HepG2 (cell line): ENCODE measurements around the gene SORBS2. TPM values are rescaled to one million over a fixed set of nuclear protein-coding genes. Genes with fewer than 3 reads are reported as not detected.

Source experiments
- ATAC-seq: fragments of 200-7000 bp; cut with Tn5 transposase; 3 replicates; pipeline ENCODE4 v1.9.1; 2020; ENCODE audit warnings: mild to moderate bottlenecking, moderate library complexity
- BruUV-seq: library from RNA; stranded (reverse); fragments of 400-500 nt; replicated peaks from 2 replicates; lab custom pipeline; 2021; lab: Mats Ljungman, UMichigan
- CTCF ChIA-PET: fragments of 300-600 bp; formaldehyde crosslinking; extraction: SDS; loops from one replicate; lab custom pipeline; 2021; ENCODE audit warnings: low total read pairs, inconsistent platforms, low intra/inter-chr PET ratio; lab: Yijun Ruan, JAX
- POLR2A ChIA-PET: fragments of 350-600 bp; sonication (Branson Sonifier 250); formaldehyde crosslinking; loops from one replicate; lab custom pipeline; 2020; ENCODE audit warnings: antibody characterized with exemption, inconsistent platforms; lab: Yijun Ruan, JAX
- DNase-seq: peaks from one replicate; pipeline ENCODE4 v3.0.0-alpha.2; 2015; ENCODE audit warnings: low spot score
- FAIRE-seq: peaks from 3 replicates; lab custom pipeline; 2011; peaks lifted over from hg19 to GRCh38; lab: Jason Lieb, UNC
- H2AFZ ChIP-seq: one replicate; pipeline ENCODE4 v1.6.1; 2011; ENCODE audit warnings: low read length, inconsistent platforms
- H3K27ac ChIP-seq: fragments of 300-600 bp; 3 replicates; pipeline ENCODE4 v1.8.0; 2011; ENCODE audit warnings: mixed run types, mild to moderate bottlenecking, mixed read lengths, low read length, inconsistent platforms; ENCODE audit not compliant: insufficient read depth; ENCODE audit errors: extremely low read length
- H3K27me3 ChIP-seq, 2 experiments: fragments of 200-600 bp in 1 of 2; 2 replicates in 1 of 2; 3 replicates in 1 of 2; pipeline versions ENCODE4 v1.6.0 to v1.8.0; 2011; ENCODE audit warnings: low read length in 2 of 2, mild to moderate bottlenecking in 2 of 2, moderate library complexity in 2 of 2, inconsistent platforms in 1 of 2; ENCODE audit not compliant: insufficient read depth in 2 of 2, control insufficient read depth in 1 of 2
- H3K36me3 ChIP-seq, 2 experiments: fragments of 200-600 bp in 1 of 2; replicated peaks in 1 of 2; 2 replicates in 1 of 2; 3 replicates in 1 of 2; pipeline versions ENCODE4 v1.5.1 to v1.8.0; 2011; ENCODE audit warnings: low read length in 2 of 2, inconsistent platforms in 1 of 2; ENCODE audit not compliant: insufficient read depth in 2 of 2, control insufficient read depth in 1 of 2
- H3K4me1 ChIP-seq: 2 replicates; pipeline ENCODE4 v1.5.1; 2012; ENCODE audit warnings: low read length, inconsistent platforms; ENCODE audit not compliant: insufficient read depth
- H3K4me2 ChIP-seq: 2 replicates; pipeline ENCODE4 v1.6.0; 2011; ENCODE audit warnings: low read depth, low read length, inconsistent platforms
- H3K4me3 ChIP-seq, 3 experiments: fragments of 200-600 bp in 1 of 3; sonication (generic), shearing (Covaris generic) in 1 of 3; replicated peaks in 1 of 3; 2 replicates each; pipeline ENCODE4 v1.5.1; 2011 to 2016; ENCODE audit warnings: low read length in 3 of 3, inconsistent platforms in 2 of 3, low read depth in 2 of 3, mild to moderate bottlenecking in 2 of 3, control low read depth in 1 of 3, mixed read lengths in 1 of 3; ENCODE audit not compliant: insufficient read depth in 1 of 3
- H3K79me2 ChIP-seq: one replicate; pipeline ENCODE4 v1.6.1; 2011; ENCODE audit warnings: low read length, inconsistent platforms; ENCODE audit not compliant: insufficient read depth
- H3K9ac ChIP-seq: 2 replicates; pipeline ENCODE4 v1.6.0; 2011; ENCODE audit warnings: mild to moderate bottlenecking, low read depth, low read length, inconsistent platforms; ENCODE audit not compliant: insufficient read depth
- H3K9me3 ChIP-seq: 2 replicates; pipeline ENCODE4 v1.5.1; 2012; ENCODE audit warnings: mild to moderate bottlenecking, low read length
- H4K20me1 ChIP-seq: 2 replicates; pipeline ENCODE4 v1.6.0; 2011; ENCODE audit warnings: inconsistent platforms, mild to moderate bottlenecking, low read length, moderate library complexity; ENCODE audit not compliant: insufficient read depth
- FOSL2 ChIP-seq: sonication (generic); formaldehyde crosslinking; IDR thresholded peaks from 2 replicates; pipeline ENCODE4 v1.4.0; 2020; ENCODE audit warnings: missing genetic modification reagents
- HNRNPH1 ChIP-seq: fragments of 200-400 bp; formaldehyde crosslinking; optimal IDR thresholded peaks from 2 replicates; pipeline ENCODE3; 2017; ENCODE audit warnings: mild to moderate bottlenecking, low read depth, low read length
- IRF2 ChIP-seq: IDR thresholded peaks from 2 replicates; pipeline ENCODE4 v1.6.1; 2018; ENCODE audit warnings: missing genetic modification reagents, missing compliant biosample characterization
- NFE2L1 ChIP-seq: sonication (generic); formaldehyde crosslinking; IDR thresholded peaks from 2 replicates; pipeline ENCODE4 v1.4.0; 2020; ENCODE audit warnings: missing genetic modification reagents, mild to moderate bottlenecking, borderline replicate concordance
- SRSF9 ChIP-seq: fragments of 200-400 bp; formaldehyde crosslinking; IDR thresholded peaks from 2 replicates; pipeline ENCODE4 v1.6.1; 2018; ENCODE audit warnings: borderline replicate concordance, mild to moderate bottlenecking, low read depth, low read length; ENCODE audit not compliant: insufficient read depth, poor library complexity, severe bottlenecking
- SUZ12 ChIP-seq: fragments of 150-350 bp; IDR thresholded peaks from 2 replicates; pipeline ENCODE4 v1.6.1; 2014; ENCODE audit warnings: low read depth, low read length
- TMF1 ChIP-seq: sonication (generic); formaldehyde crosslinking; IDR thresholded peaks from 2 replicates; pipeline ENCODE4 v1.8.1; 2022; ENCODE audit warnings: low read depth, missing genetic modification reagents
- ZBTB4 ChIP-seq: sonication (generic); formaldehyde crosslinking; IDR thresholded peaks from 2 replicates; pipeline ENCODE4 v1.4.0; 2020; ENCODE audit warnings: missing genetic modification reagents, mild to moderate bottlenecking, borderline replicate concordance
- ZNF205 ChIP-seq: IDR thresholded peaks from 2 replicates; pipeline ENCODE4 v1.6.1; 2018; ENCODE audit warnings: missing biosample characterization, missing genetic modification reagents
- ZNF281 ChIP-seq: sonication (generic); formaldehyde crosslinking; IDR thresholded peaks from 2 replicates; pipeline ENCODE4 v1.4.0; 2020; ENCODE audit warnings: missing genetic modification reagents, borderline replicate concordance
- ZNF570 ChIP-seq: sonication (generic); formaldehyde crosslinking; IDR thresholded peaks from 2 replicates; pipeline ENCODE4 v1.4.0; 2020; ENCODE audit warnings: mild to moderate bottlenecking, missing genetic modification reagents, borderline replicate concordance
- ZNF660 ChIP-seq: sonication (generic); formaldehyde crosslinking; IDR thresholded peaks from 2 replicates; pipeline ENCODE4 v1.5.1; 2020; ENCODE audit warnings: mild to moderate bottlenecking, low read depth, missing genetic modification reagents, borderline replicate concordance
- ZNF773 ChIP-seq: sonication (generic); formaldehyde crosslinking; IDR thresholded peaks from 2 replicates; pipeline ENCODE4 v1.4.0; 2020; ENCODE audit warnings: missing genetic modification reagents, borderline replicate concordance
- WGBS: methylation state at CpG from one replicate; pipeline ENCODE4 v1.1.6; 2017; ENCODE audit warnings: low lambda C conversion rate; 5-methylcytosine and 5-hydroxymethylcytosine counted together
- in situ Hi-C: cut with HindIII; loops from 2 replicates; pipeline ENCODE4 v1.10.0; 2017; ENCODE audit warnings: low pct_unique_long_range_greater_than_20kb; ENCODE audit not compliant: extremely low pct_ligation_motif_present
- intact Hi-C: fragments of 100-400 bp; cut with micrococcal nuclease; formaldehyde crosslinking; loops from one replicate; pipeline ENCODE4 v1.10.0; 2022; ENCODE audit not compliant: unreplicated experiment
- polyA plus RNA-seq, 8 experiments: library from polyadenylated mRNA; depleted of rRNA in 3 of 8; stranded (reverse) in 7 of 8; unstranded in 1 of 8; fragments of >200 nt; fragmentation: Illumina TruSeq in 4 of 8; extraction: Trizol in 4 of 8; gene quantifications; 2 replicates each; pipeline versions ENCODE4 v1.2.1 to v1.2.3, GENCODE V29; 2011 to 2016; ENCODE audit warnings: low read depth in 4 of 8, missing spikeins in 1 of 8, mixed read lengths in 1 of 8; ENCODE audit not compliant: insufficient read depth in 1 of 8
- total RNA-seq, 5 experiments: library from RNA; depleted of rRNA; stranded (reverse); fragments of >200 nt; fragmentation: Illumina TruSeq; extraction: Trizol; gene quantifications; 2 replicates each; pipeline ENCODE4 v1.2.3, GENCODE V29; 2016; ENCODE audit warnings: low read depth in 1 of 5

SORBS2 gene
- total and polyA plus RNA-seq, 2 of the 13 experiments (the other 11 are each of a cell fraction or from before 2014, with no cell fraction given), result 25.0 to 80.5 TPM

GRCh38 chr4:185840953-185841352, 29.0 kb upstream of the SORBS2 start:
- Histone ChIP-seq H3K9ac (no peak overlapping the region), H2AFZ (no peak overlapping the region), H3K4me2 (no peak overlapping the region), H3K79me2 (no peaks in the 10 kb centered on the region), H3K27me3 (no peaks in the 10 kb centered on the region), H3K27ac (no peak overlapping the region), H4K20me1 (no peaks in the 10 kb centered on the region), H3K4me3 (no peak overlapping the region), H3K9me3 (no peaks in the 10 kb centered on the region), H3K4me1 (peaks cover 39% of the 10 kb centered on the region), H3K36me3 (no peaks in the 10 kb centered on the region)
- ATAC-seq (no peak), DNase-seq (no peak), FAIRE-seq (no peak)
- in situ Hi-C loops (no loop called here), intact Hi-C loops (no loop called here)
- ChIA-PET CTCF (no interaction called here), POLR2A (no interaction called here)
- TF ChIP-seq ZNF773 (CRISPR knock-in tag) (no peak), ZBTB4 (CRISPR knock-in tag) (no peak), SRSF9 (no peak), ZNF570 (CRISPR knock-in tag) (no peak)
- no TSS peak for BruUV-seq
- WGBS, result 80% methylated on average over 6 of the region's 6 CpGs

GRCh38 chr4:185840201-185840600, 28.2 kb upstream of the SORBS2 start:
- H3K4me2 ChIP-seq, result no peak overlapping the region
- TF ChIP-seq FOSL2 (CRISPR knock-in tag) (no peak), ZNF281 (no peak), TMF1 (CRISPR knock-in tag) (no peak), SUZ12 (no peak), ZNF773 (CRISPR knock-in tag) (no peak), ZNF205 (CRISPR knock-in tag) (no peak), NFE2L1 (CRISPR knock-in tag) (no peak), ZNF660 (no peak), IRF2 (no peak), HNRNPH1 (no peak)

More at GRCh38 chr4:185840201-185840600, 28.2 kb upstream of the SORBS2 start:
- Histone ChIP-seq H3K9me3 (no peaks in the 10 kb centered on the region), H4K20me1 (no peaks in the 10 kb centered on the region), H3K27ac (no peak overlapping the region), H3K79me2 (no peaks in the 10 kb centered on the region), H3K27me3 (no peaks in the 10 kb centered on the region), H3K9ac (no peak overlapping the region), H3K4me3 (no peak overlapping the region), H2AFZ (no peak overlapping the region), H3K36me3 (no peaks in the 10 kb centered on the region), H3K4me1 (peaks cover 45% of the 10 kb centered on the region)
- intact Hi-C loops, result no loop called here
- no TSS peak for BruUV-seq
- WGBS, result 49% methylated on average over 2 of the region's 2 CpGs
- no peak for DNase-seq
- no peak for ATAC-seq
- ChIA-PET POLR2A (no interaction called here), CTCF (no interaction called here)
- FAIRE-seq, result no peak
- in situ Hi-C loops, result no loop called here
